Large intestine (tissue), 3 donors: ENCODE measurements around the gene PDE4C. TPM values are rescaled to one million over a fixed set of nuclear protein-coding genes. Genes with fewer than 3 reads are reported as not detected.

Source experiments
- DNase-seq, 2 donors: peaks; one replicate each; pipeline versions ENCODE4 v3.0.0 to v3.0.0-alpha.2; 2013
- H3K27ac ChIP-seq: one replicate; pipeline ENCODE4 v1.5.1; 2013; ENCODE audit warnings: low read length
- H3K27me3 ChIP-seq: 2 replicates; pipeline ENCODE4 v1.6.1; 2013; ENCODE audit warnings: low read length; ENCODE audit not compliant: control insufficient read depth, insufficient read depth
- H3K36me3 ChIP-seq: 2 replicates; pipeline ENCODE4 v1.6.1; 2013; ENCODE audit warnings: low read length; ENCODE audit not compliant: control insufficient read depth, insufficient read depth
- H3K4me1 ChIP-seq: one replicate; pipeline ENCODE4 v1.6.1; 2013; ENCODE audit warnings: low read length; ENCODE audit not compliant: control insufficient read depth, insufficient read depth
- H3K4me3 ChIP-seq: one replicate; pipeline ENCODE4 v1.5.1; 2013; ENCODE audit warnings: low read length
- H3K9me3 ChIP-seq: one replicate; pipeline ENCODE4 v1.6.1; 2013; ENCODE audit warnings: mild to moderate bottlenecking, low read depth, low read length, moderate library complexity; ENCODE audit not compliant: control insufficient read depth
- WGBS: methylation state at CpG from one replicate; pipeline ENCODE4 v1.1.5; 2013; ENCODE audit warnings: low lambda C conversion rate; ENCODE audit not compliant: insufficient coverage; 5-methylcytosine and 5-hydroxymethylcytosine counted together
- polyA plus RNA-seq: library from polyadenylated mRNA; unstranded; fragments of 120-200 nt; gene quantifications from one replicate; pipeline ENCODE4 v1.2.1, GENCODE V29; 2013

PDE4C gene
- polyA plus RNA-seq, 1 donor: 1.2 TPM

DNA sequence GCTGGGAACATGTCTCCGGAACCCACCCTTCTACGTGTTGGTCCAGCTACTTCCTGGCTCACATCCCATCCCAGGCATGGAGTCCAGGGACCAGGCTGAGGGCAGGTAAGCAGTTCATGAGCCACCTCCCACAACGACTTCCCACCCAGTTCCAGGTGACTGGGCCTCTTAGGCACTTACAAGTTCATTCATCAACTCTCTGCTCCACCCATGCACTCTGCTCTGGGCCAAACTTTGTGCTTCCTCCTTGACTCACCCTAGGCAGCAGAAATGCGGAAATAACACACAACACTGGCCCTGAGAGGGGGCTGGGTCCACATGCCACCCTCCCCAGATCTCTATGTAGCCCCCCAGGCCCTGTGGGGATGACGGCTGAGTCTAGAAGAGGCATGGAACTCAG is 27.5 kb upstream of the PDE4C start:
- peaks cover 6% of the 10 kb centered on the region for H3K36me3 ChIP-seq
- no peak overlapping the region for H3K4me3 ChIP-seq
- H3K4me1 ChIP-seq: peaks cover 15% of the 10 kb centered on the region
- H3K27ac ChIP-seq: no peak overlapping the region
- WGBS: no CpG with 5 or more reads among the region's 5 CpGs
- DNase-seq: peak; percentile 80 to 83
- no peaks in the 10 kb centered on the region for H3K27me3 ChIP-seq
- H3K9me3 ChIP-seq: peaks cover 5% of the 10 kb centered on the region

DNA sequence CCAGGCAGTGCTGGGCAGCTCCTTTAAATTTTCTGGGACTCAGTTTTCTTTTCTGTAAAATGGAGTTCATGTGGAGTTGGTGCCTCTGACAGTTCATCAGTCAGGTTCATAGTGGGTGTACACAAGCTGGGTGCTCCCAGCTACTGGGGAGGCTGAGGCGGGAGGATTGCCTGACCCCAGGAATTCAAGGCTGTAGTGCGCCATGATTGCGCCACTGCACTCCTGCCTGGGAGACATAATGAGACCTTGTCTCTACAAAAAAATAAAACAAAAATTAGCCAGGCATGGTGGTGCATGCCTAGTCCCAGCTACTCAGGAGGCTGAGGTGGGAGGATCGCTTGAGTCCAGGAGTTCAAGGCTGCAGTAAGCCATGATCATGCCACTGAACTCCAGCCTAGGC is 26.9 kb upstream of the PDE4C start:
- no peak overlapping the region for H3K27ac ChIP-seq
- DNase-seq: no peak

DNA sequence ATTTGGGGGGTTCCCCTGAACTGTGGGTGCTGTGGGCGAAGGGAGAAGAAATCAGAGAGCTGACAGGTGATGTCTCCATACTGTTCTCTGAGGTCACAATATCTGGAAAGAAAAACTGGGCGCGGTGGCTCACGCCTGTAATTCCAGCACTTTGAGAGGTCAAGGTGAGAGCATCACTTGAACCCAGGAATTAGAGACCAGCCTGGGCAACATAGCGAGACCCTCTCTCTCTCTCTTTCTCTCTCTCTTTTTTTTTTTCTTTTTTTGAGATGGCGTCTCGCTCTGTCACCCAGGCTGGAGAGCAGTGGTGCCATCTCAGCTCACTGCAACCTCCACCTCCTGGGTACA is 26.1 kb upstream of the PDE4C start:
- no CpG with 5 or more reads among the region's 7 CpGs for WGBS
- no peak overlapping the region for H3K4me3 ChIP-seq
- H3K27me3 ChIP-seq: no peaks in the 10 kb centered on the region
- no peak for DNase-seq
- peaks cover 4% of the 10 kb centered on the region for H3K36me3 ChIP-seq
- H3K27ac ChIP-seq: no peak overlapping the region
- H3K9me3 ChIP-seq: peaks cover 5% of the 10 kb centered on the region
- peaks cover 15% of the 10 kb centered on the region for H3K4me1 ChIP-seq

More for the DNA sequence above, 26.9 kb upstream of the PDE4C start:
- Histone ChIP-seq H3K9me3 (peaks cover 5% of the 10 kb centered on the region), H3K4me3 (no peak overlapping the region), H3K4me1 (peaks cover 15% of the 10 kb centered on the region), H3K27me3 (no peaks in the 10 kb centered on the region), H3K36me3 (peaks cover 4% of the 10 kb centered on the region)
- no CpG with 5 or more reads among the region's 4 CpGs for WGBS

DNA sequence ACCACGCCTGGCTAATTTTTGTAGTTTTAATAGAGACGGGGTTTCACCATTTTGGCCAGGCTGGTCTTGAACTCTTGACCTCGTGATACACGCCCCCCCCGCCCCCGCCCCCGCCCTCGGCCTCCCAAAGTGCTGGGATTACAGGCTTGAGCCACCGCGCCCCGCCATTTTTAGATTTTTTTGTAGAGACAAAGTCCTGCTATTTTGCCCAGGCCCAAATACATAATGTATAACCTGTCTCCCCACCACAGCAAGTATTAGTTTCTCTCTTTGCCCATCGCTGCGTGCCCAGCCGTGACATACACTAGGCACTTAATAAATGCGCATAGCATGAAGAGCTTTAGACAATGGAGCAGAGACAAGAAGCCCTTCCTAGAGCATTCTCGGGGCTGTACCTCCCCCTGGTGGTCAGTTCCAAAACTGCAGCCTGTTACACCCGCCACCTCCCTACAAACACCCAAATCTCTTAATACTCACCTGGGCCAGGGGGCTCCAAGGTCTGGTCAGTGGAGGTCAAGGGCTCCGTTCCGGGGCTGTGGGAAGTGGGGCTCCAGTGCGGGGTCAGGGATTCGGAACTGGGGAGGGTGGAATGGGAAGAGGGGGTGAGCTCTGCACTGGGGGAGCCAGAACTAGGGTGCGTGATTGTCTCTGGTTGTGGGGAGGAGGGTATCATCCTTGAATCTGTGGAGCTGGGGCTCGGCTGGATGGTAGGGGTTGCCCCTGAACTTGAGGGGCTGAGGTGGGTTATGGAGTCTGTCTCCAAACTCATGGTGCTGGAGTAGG is 25.5 kb upstream of the PDE4C start:
- no CpG with 5 or more reads among the region's 23 CpGs for WGBS
- H3K27me3 ChIP-seq: no peaks in the 10 kb centered on the region
- peaks cover 5% of the 10 kb centered on the region for H3K9me3 ChIP-seq
- peak; percentile 51 to 54 for DNase-seq
- H3K36me3 ChIP-seq: no peaks in the 10 kb centered on the region
- peaks cover 15% of the 10 kb centered on the region for H3K4me1 ChIP-seq
- H3K27ac ChIP-seq: no peak overlapping the region
- no peak overlapping the region for H3K4me3 ChIP-seq

DNA sequence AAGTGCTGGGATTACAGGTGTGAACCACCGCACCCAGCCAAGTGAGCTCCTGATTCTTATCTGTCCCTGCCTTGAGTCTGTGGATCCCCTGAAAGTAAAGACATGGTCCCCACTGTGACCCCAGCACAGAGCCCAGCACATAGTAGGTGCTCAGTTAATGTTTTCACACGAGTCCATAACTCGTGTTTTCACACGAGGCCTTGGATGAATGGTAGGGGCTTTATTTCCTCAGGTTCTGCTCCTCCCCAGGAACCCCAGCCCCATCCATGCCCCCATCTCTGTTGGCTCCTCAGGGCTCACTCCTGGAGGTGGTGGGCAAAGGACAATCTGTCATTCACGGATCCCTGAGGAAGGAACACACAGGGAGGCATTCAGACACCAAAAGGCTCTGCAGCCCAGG is 23.6 kb upstream of the PDE4C start:
- DNase-seq: no peak
- Histone ChIP-seq H3K4me3 (no peak overlapping the region), H3K36me3 (no peaks in the 10 kb centered on the region), H3K9me3 (peaks cover 5% of the 10 kb centered on the region), H3K4me1 (peaks cover 11% of the 10 kb centered on the region), H3K27me3 (no peaks in the 10 kb centered on the region), H3K27ac (no peak overlapping the region)
- no CpG with 5 or more reads among the region's 5 CpGs for WGBS

DNA sequence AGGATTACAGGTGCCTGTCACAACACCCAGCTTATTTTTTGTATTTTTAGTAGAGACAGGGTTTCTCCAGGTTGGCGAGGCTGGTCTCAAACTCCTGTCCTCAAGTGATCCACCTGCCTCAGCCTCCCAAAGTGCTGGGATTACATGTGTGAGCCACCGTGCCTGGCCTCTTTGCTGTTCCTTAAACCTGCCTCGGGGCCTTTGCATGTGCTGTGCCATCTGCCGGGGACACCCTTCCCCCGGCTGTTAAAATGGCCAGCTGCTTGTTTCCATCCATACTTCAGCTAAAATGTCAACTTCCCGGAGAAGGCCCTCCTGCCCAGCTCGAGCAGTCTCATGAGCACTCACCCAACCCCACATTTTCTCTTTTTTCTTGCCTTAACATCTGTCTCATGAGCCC is 19.1 kb upstream of the PDE4C start:
- Histone ChIP-seq H3K27me3 (peaks cover 4% of the 10 kb centered on the region), H3K4me1 (no peaks in the 10 kb centered on the region), H3K27ac (no peak overlapping the region), H3K9me3 (peaks cover 4% of the 10 kb centered on the region), H3K4me3 (no peak overlapping the region), H3K36me3 (no peaks in the 10 kb centered on the region)
- no peak for DNase-seq
- no CpG with 5 or more reads among the region's 7 CpGs for WGBS

DNA sequence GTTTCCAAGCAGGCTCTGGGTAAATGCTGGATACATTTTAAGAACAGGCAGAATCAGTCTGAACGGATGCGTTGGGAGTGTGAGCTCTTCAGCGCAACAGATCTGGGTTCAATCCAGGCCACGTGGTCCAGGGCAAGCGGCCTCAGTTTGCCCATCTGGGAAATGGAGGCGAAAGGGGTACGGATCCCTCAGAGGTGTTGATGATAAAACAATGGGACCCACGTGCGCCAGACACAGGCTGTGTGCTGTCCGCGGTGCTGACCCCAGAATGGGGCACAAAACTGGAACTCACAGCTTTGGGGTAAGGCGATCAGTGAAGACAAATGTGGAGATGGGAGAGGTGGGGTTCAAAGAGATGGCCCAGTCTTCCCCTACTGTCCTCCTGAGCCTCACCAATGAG is 13.1 kb upstream of the PDE4C start:
- H3K4me1 ChIP-seq: no peaks in the 10 kb centered on the region
- DNase-seq: no peak
- H3K4me3 ChIP-seq: no peak overlapping the region
- H3K27me3 ChIP-seq: peaks cover 11% of the 10 kb centered on the region
- H3K9me3 ChIP-seq: no peaks in the 10 kb centered on the region
- no CpG with 5 or more reads among the region's 12 CpGs for WGBS
- no peaks in the 10 kb centered on the region for H3K36me3 ChIP-seq
- H3K27ac ChIP-seq: no peak overlapping the region

DNA sequence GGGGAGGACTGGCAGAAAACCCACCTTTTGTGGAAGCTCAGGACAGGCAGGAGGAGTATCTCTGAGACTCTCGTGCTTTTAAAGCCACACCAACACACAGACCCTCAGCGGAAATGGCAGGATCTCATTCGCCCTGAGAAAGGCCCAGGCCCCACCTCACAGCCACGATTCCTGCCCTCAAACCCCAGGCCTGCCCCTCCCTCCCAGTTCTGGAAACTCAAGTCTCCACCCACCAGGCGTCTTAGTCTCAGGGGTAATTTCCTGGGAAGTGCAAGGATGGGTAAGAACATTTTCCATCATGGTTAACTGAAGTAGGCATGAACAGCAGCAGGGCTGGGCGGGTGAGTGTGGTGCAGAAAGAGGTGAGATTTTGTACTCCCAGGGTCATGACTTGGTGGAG is 8.0 kb upstream of the PDE4C start:
- Histone ChIP-seq H3K27ac (no peak overlapping the region), H3K4me3 (no peak overlapping the region), H3K9me3 (peaks cover 12% of the 10 kb centered on the region), H3K4me1 (peaks cover 2% of the 10 kb centered on the region), H3K36me3 (no peaks in the 10 kb centered on the region), H3K27me3 (peaks cover 45% of the 10 kb centered on the region)
- no peak for DNase-seq
- WGBS: no CpG with 5 or more reads among the region's 6 CpGs

DNA sequence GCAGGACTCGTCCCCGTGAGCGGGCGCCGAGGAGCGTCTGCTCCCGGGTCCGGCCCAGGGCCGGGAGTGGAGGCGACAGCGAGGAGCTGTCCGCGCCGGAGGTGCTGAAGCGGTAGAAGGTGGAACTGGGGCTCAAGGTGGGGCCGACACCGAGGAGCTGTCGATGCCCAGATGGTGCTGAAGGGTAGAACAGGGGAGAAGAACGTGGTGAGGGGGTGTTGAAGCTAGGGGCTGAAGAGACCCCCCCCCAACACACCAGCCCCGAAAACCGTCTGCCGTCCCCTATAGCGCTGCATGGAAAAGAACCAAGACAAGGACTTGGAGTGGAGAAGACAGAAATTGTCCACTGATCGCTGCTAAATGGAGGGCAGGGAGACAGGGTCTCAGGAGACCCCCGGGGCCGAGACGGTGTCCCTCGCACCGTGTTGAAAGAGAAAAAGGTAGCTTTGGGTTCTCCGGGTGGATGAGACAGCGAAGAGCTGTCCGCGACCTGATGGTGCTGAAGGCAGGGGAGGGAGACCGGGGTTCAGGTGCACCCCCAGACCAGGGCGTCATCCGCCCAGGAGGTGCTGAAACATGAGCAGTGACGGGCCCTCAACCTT is 7.1 kb upstream of the PDE4C start:
- peaks cover 2% of the 10 kb centered on the region for H3K4me1 ChIP-seq
- no CpG with 5 or more reads among the region's 37 CpGs for WGBS
- DNase-seq: peak in 1 of 2 donors; percentile 56
- no peak overlapping the region for H3K27ac ChIP-seq
- H3K36me3 ChIP-seq: no peaks in the 10 kb centered on the region
- peaks cover 12% of the 10 kb centered on the region for H3K9me3 ChIP-seq
- peaks cover 44% of the 10 kb centered on the region for H3K27me3 ChIP-seq
- H3K4me3 ChIP-seq: no peak overlapping the region

DNA sequence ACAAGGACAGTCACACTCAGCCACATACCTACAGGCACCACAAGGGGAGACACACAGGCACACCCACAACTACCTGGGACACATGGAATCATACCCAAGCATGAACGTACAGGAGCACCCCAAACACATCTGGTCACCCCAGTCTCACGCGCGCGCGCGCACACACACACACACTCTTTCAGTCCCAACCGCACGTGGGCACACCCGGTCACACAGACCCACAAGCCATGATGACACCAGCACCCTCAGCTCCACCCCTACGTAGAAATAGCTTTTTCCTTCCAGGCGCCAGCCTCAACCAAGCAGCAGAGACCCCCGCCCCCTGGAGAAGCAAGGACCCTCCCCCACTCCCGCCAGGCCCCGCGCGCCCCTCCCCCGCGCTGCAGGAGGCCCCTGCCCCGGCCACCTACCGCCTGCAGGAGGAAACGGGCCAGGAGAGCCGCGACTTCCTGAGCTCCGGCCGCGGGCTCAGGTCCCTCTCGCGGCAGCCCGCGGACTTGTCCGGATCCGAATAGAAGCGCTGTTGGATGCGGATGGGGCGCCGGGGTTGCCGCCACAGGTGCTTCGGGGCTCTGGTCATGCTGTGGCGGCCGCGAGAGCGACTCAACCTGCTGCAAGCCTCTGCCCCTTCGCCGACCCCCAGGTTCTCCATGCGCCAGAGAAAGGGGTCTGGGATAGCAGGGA is 6.4 kb upstream of the PDE4C start:
- DNase-seq: no peak

More for the DNA sequence above, 6.4 kb upstream of the PDE4C start:
- peaks cover 2% of the 10 kb centered on the region for H3K4me1 ChIP-seq
- peaks cover 12% of the 10 kb centered on the region for H3K9me3 ChIP-seq
- peaks cover 47% of the 10 kb centered on the region for H3K27me3 ChIP-seq
- WGBS: no CpG with 5 or more reads among the region's 46 CpGs
- no peaks in the 10 kb centered on the region for H3K36me3 ChIP-seq
- no peak overlapping the region for H3K27ac ChIP-seq
- H3K4me3 ChIP-seq: no peak overlapping the region
